H1 (cell line): ENCODE results near the gene LIMA1. TPM values are rescaled to one million over a fixed set of nuclear protein-coding genes. Genes with fewer than 3 reads are reported as not detected.

Experiments used
- CTCF ChIA-PET: fragments of 300-600 bp; sonication (Branson Sonifier 250); formaldehyde crosslinking; loops from one replicate; lab custom pipeline; 2021; ENCODE audit not compliant: partially characterized antibody; lab: Charles Lee
- POLR2A ChIA-PET: fragments of 300-600 bp; sonication (Branson Sonifier 250); formaldehyde crosslinking; loops from one replicate; lab custom pipeline; 2021; ENCODE audit warnings: inconsistent platforms; ENCODE audit not compliant: partially characterized antibody; lab: Charles Lee
- DNase-seq, 2 experiments: peaks; one replicate each; pipeline versions ENCODE4 v3.0.0 to v3.0.0-alpha.2; 2010 to 2022; ENCODE audit warnings: low spot score in 2 of 2, low read depth in 1 of 2, mixed read lengths in 1 of 2
- FAIRE-seq: peaks from 2 replicates; lab custom pipeline; 2011; peaks lifted over from hg19 to GRCh38; lab: Jason Lieb, UNC
- H2AFZ ChIP-seq: 2 replicates; pipeline ENCODE4 v1.8.1; 2012; ENCODE audit warnings: low read length, inconsistent platforms
- H2AK5ac ChIP-seq: 2 replicates; pipeline ENCODE4 v1.6.1; 2013; ENCODE audit warnings: low read depth, low read length
- H2BK120ac ChIP-seq: replicated peaks from 2 replicates; pipeline ENCODE3; 2013; ENCODE audit warnings: low read depth, low read length, inconsistent platforms
- H2BK12ac ChIP-seq: 2 replicates; pipeline ENCODE4 v1.6.1; 2013; ENCODE audit warnings: low read depth, low read length
- H2BK15ac ChIP-seq: 2 replicates; pipeline ENCODE4 v1.6.1; 2013; ENCODE audit warnings: low read length
- H2BK20ac ChIP-seq: 2 replicates; pipeline ENCODE4 v1.6.1; 2013; ENCODE audit warnings: low read length
- H2BK5ac ChIP-seq: 2 replicates; pipeline ENCODE4 v1.6.1; 2013; ENCODE audit warnings: low read depth, low read length
- H3K14ac ChIP-seq: 2 replicates; pipeline ENCODE4 v1.6.1; 2013; ENCODE audit warnings: inconsistent platforms; ENCODE audit not compliant: insufficient read length
- H3K18ac ChIP-seq: 2 replicates; pipeline ENCODE4 v1.6.1; 2013; ENCODE audit warnings: low read length; ENCODE audit errors: extremely low read depth
- H3K23ac ChIP-seq: 2 replicates; pipeline ENCODE4 v1.6.1; 2013; ENCODE audit warnings: inconsistent platforms; ENCODE audit not compliant: insufficient read length
- H3K23me2 ChIP-seq: 2 replicates; pipeline ENCODE4 v1.6.1; 2013; ENCODE audit warnings: low read depth, low read length
- H3K27ac ChIP-seq: 2 replicates; pipeline ENCODE4 v1.6.1; 2011; ENCODE audit warnings: low read depth, low read length, inconsistent platforms
- H3K27me3 ChIP-seq, 4 experiments: replicated peaks in 1 of 4; 1 replicate in 1 of 4; 2 replicates in 3 of 4; pipeline versions ENCODE4 v1.6.1 to v1.8.1; 2011 to 2013; ENCODE audit warnings: low read length in 3 of 4, mild to moderate bottlenecking in 3 of 4, inconsistent platforms in 2 of 4, mixed read lengths in 2 of 4, moderate library complexity in 1 of 4; ENCODE audit not compliant: control insufficient read depth in 3 of 4, insufficient read depth in 3 of 4; ENCODE audit errors: extremely low read depth in 1 of 4
- H3K36me3 ChIP-seq, 4 experiments: 2 replicates each; pipeline versions ENCODE4 v1.6.1 to v1.8.1; 2011 to 2013; ENCODE audit warnings: mild to moderate bottlenecking in 4 of 4, low read length in 3 of 4, moderate library complexity in 2 of 4, control low read depth in 1 of 4, inconsistent platforms in 1 of 4; ENCODE audit not compliant: insufficient read depth in 4 of 4, control insufficient read depth in 2 of 4
- H3K4ac ChIP-seq: replicated peaks from 2 replicates; pipeline ENCODE3; 2013; ENCODE audit warnings: low read length, low read depth, mixed read lengths, inconsistent platforms; ENCODE audit not compliant: insufficient read length
- H3K4me1 ChIP-seq, 4 experiments: replicated peaks in 1 of 4; 1 replicate in 1 of 4; 2 replicates in 3 of 4; pipeline versions ENCODE4 v1.6.1 to v1.8.1; 2011 to 2013; ENCODE audit warnings: low read length in 3 of 4, inconsistent platforms in 2 of 4, mixed read lengths in 1 of 4; ENCODE audit not compliant: insufficient read depth in 4 of 4, control insufficient read depth in 3 of 4
- H3K4me2 ChIP-seq, 2 experiments: 2 replicates each; pipeline versions ENCODE4 v1.6.1 to v1.8.1; 2011 to 2013; ENCODE audit warnings: low read depth in 2 of 2, low read length in 2 of 2, control low read depth in 1 of 2, inconsistent platforms in 1 of 2, mild to moderate bottlenecking in 1 of 2; ENCODE audit not compliant: insufficient read depth in 1 of 2
- H3K4me3 ChIP-seq, 4 experiments: fragments of 200-600, 300-600 bp in 1 of 4; sonication (generic), shearing (Covaris generic), sonication (Bioruptor Twin) in 1 of 4; 2 replicates each; pipeline versions ENCODE4 v1.5.1 to v1.8.1; 2011 to 2016; ENCODE audit warnings: low read length in 4 of 4, low read depth in 3 of 4, control low read depth in 2 of 4, inconsistent platforms in 2 of 4, mild to moderate bottlenecking in 2 of 4, mixed read lengths in 1 of 4, moderate library complexity in 1 of 4; ENCODE audit not compliant: insufficient read depth in 2 of 4; ENCODE audit errors: extremely low read depth in 1 of 4
- H3K56ac ChIP-seq: replicated peaks from 2 replicates; pipeline ENCODE3; 2013; ENCODE audit warnings: low read depth, mild to moderate bottlenecking, mixed read lengths, low read length, inconsistent platforms; ENCODE audit not compliant: insufficient read length
- H3K79me1 ChIP-seq: 2 replicates; pipeline ENCODE4 v1.6.1; 2013; ENCODE audit warnings: low read depth, low read length, control low read depth
- H3K79me2 ChIP-seq, 2 experiments: 2 replicates each; pipeline versions ENCODE4 v1.6.1 to v1.8.1; 2012 to 2013; ENCODE audit warnings: low read length in 2 of 2, mild to moderate bottlenecking in 2 of 2, inconsistent platforms in 1 of 2; ENCODE audit not compliant: insufficient read depth in 2 of 2, control insufficient read depth in 1 of 2
- H3K9ac ChIP-seq, 4 experiments: replicated peaks in 1 of 4; 1 replicate in 1 of 4; 2 replicates in 3 of 4; pipeline versions ENCODE4 v1.6.1 to v1.8.1; 2011 to 2013; ENCODE audit warnings: low read depth in 3 of 4, low read length in 3 of 4, control low read depth in 2 of 4, mild to moderate bottlenecking in 2 of 4, moderate library complexity in 2 of 4, inconsistent platforms in 1 of 4; ENCODE audit errors: extremely low read depth in 1 of 4
- H3K9me3 ChIP-seq, 2 experiments: 2 replicates each; pipeline versions ENCODE4 v1.6.1 to v1.8.1; 2012 to 2013; ENCODE audit warnings: mild to moderate bottlenecking in 2 of 2, moderate library complexity in 2 of 2, control low read depth in 1 of 2, inconsistent platforms in 1 of 2, low read depth in 1 of 2, low read length in 1 of 2, mixed read lengths in 1 of 2; ENCODE audit not compliant: insufficient read depth in 2 of 2
- H4K20me1 ChIP-seq, 2 experiments: replicated peaks in 1 of 2; 2 replicates each; pipeline versions ENCODE3 to v1.8.1; 2011 to 2013; ENCODE audit warnings: inconsistent platforms in 2 of 2, low read length in 2 of 2, mild to moderate bottlenecking in 1 of 2; ENCODE audit not compliant: insufficient read depth in 2 of 2, control insufficient read depth in 1 of 2
- H4K5ac ChIP-seq: 2 replicates; pipeline ENCODE4 v1.6.1; 2013; ENCODE audit warnings: low read length, low read depth, mixed read lengths, inconsistent platforms; ENCODE audit not compliant: insufficient read length
- H4K8ac ChIP-seq: 2 replicates; pipeline ENCODE4 v1.8.0; 2013; ENCODE audit warnings: mild to moderate bottlenecking, moderate library complexity, low read length, inconsistent platforms; ENCODE audit not compliant: insufficient read depth; ENCODE audit errors: extremely low read depth
- H4K91ac ChIP-seq: replicated peaks from 2 replicates; pipeline ENCODE3; 2013; ENCODE audit warnings: low read length, mixed read lengths, inconsistent platforms; ENCODE audit not compliant: insufficient read length
- ATF3 ChIP-seq: IDR thresholded peaks from 2 replicates; pipeline ENCODE4 v1.6.1; 2011; ENCODE audit warnings: low read depth, mild to moderate bottlenecking, low read length; ENCODE audit not compliant: insufficient read depth
- JUND ChIP-seq: IDR thresholded peaks from 2 replicates; pipeline ENCODE4 v1.6.1; 2011; ENCODE audit warnings: mild to moderate bottlenecking, improper control_type of control experiment, low read length
- RAD21 ChIP-seq, 2 experiments: IDR thresholded peaks in 1 of 2; conservative IDR thresholded peaks in 1 of 2; 2 replicates each; pipeline ENCODE4 v1.6.1; 2011; ENCODE audit warnings: low read depth in 2 of 2, low read length in 2 of 2, improper control_type of control experiment in 1 of 2, inconsistent platforms in 1 of 2, mild to moderate bottlenecking in 1 of 2, moderate library complexity in 1 of 2
- SAP30 ChIP-seq: fragments of 300-600 bp; sonication (generic); IDR thresholded peaks from 2 replicates; pipeline ENCODE4 v1.7.1; 2012; ENCODE audit warnings: low read length, moderate library complexity, mild to moderate bottlenecking, inconsistent platforms; ENCODE audit not compliant: insufficient read depth, insufficient replicate concordance
- TEAD4 ChIP-seq: IDR thresholded peaks from 2 replicates; pipeline ENCODE4 v1.6.1; 2012; ENCODE audit warnings: low read depth, low read length, inconsistent platforms, mixed read lengths
- WGBS, 2 experiments: shearing (Covaris generic) in 1 of 2; methylation state at CpG; one replicate each; pipeline versions ENCODE4 v1.1.6 to v1.1.7; 2013 to 2015; ENCODE audit warnings: low lambda C conversion rate in 2 of 2, mixed read lengths in 2 of 2, inconsistent platforms in 1 of 2, low coverage in 1 of 2, missing lambda C conversion rate in 1 of 2; ENCODE audit not compliant: insufficient replicate concordance in 2 of 2, insufficient coverage in 1 of 2, insufficient read length in 1 of 2; ENCODE audit errors: extremely low coverage in 1 of 2, missing lambda C conversion rate in 1 of 2; 5-methylcytosine and 5-hydroxymethylcytosine counted together
- polyA plus RNA-seq, 7 experiments: library from polyadenylated mRNA; depleted of rRNA in 3 of 7; stranded (reverse) in 5 of 7; unstranded in 2 of 7; fragments of >200 nt in 5 of 7; fragments of 200-250 nt in 2 of 7; gene quantifications; 1 replicate in 5 of 7; 2 replicates in 1 of 7; 4 replicates in 1 of 7; pipeline versions ENCODE4 v1.2.1 to v1.2.3, GENCODE V29; 2011 to 2013; ENCODE audit warnings: missing spikeins in 2 of 7, mixed read lengths in 2 of 7
- total RNA-seq: library from RNA; stranded (reverse); fragmentation: NEBNext Ultra II Directional; extraction: Animal tissue kit (Norgen Biotek cat#: 25700); gene quantifications from 2 replicates; pipeline ENCODE4 v1.2.1, GENCODE V29; 2021

LIMA1 gene
- total and polyA plus RNA-seq, 2 of the 8 experiments (the other 6 are each of a cell fraction or from before 2014, with no cell fraction given): 12.7 to 47.6 TPM

GRCh38 chr12:50188875-50189575 lies 94.3 kb downstream of the LIMA1 start:
- Histone ChIP-seq H4K20me1 (no peaks in the 10 kb centered on the region), H3K27me3 (no peaks in the 10 kb centered on the region), H3K4me3 (no peak overlapping the region), H2AFZ (no peak overlapping the region), H3K36me3 (peaks cover 0 to 6% (median 2%) of the 10 kb centered on the region in 4 experiments; a peak in 3 of 8 replicates), H3K79me1 (no peaks in the 10 kb centered on the region), H2BK5ac (no peak overlapping the region), H4K91ac (no peak overlapping the region), H3K23me2 (no peaks in the 10 kb centered on the region), H3K27ac (no peak overlapping the region), H2BK12ac (no peak overlapping the region), H3K9ac (no peak overlapping the region), H3K14ac (no peak overlapping the region), H3K79me2 (no peaks in the 10 kb centered on the region), H3K4me1 (no peaks in the 10 kb centered on the region), H2BK120ac (no peak overlapping the region), H3K4me2 (no peak overlapping the region), H4K5ac (no peak overlapping the region), H2AK5ac (no peak overlapping the region), H3K56ac (no peak overlapping the region), H4K8ac (no peak overlapping the region), H2BK20ac (no peak overlapping the region), H3K9me3 (no peaks in the 10 kb centered on the region), H3K23ac (no peak overlapping the region), H3K18ac (no peak overlapping the region), H3K4ac (no peak overlapping the region), H2BK15ac (no peak overlapping the region)
- POLR2A ChIA-PET: no interaction called here
- TF ChIP-seq JUND: no peak
- TF ChIP-seq SAP30: no peak
- TF ChIP-seq ATF3: no peak
- TF ChIP-seq TEAD4: no peak
- TF ChIP-seq RAD21 (IDR thresholded peaks at IDR 0.05 in 1 of 2, conservative IDR thresholded peaks at IDR 0.05 in 1 of 2; ENCODE audit: low read depth in 2 of 2, low read length in 2 of 2): no peak
- WGBS, 2 experiments: 89% methylated on average over 5 of the region's 5 CpGs; no CpG with 5 or more reads in 1 of the 2 experiments
- FAIRE-seq: no peak
- CTCF ChIA-PET: interaction anchor here (0.6 to 1.2 kb wide), 2 partner anchors 18 to 246 kb away, joined by 3 read pairs; no protein-coding TSS in a partner anchor
- DNase-seq: no peak
